Vagina (tissue), 2 donors: ENCODE measurements around the gene ZCCHC14. TPM values are rescaled to one million over a fixed set of nuclear protein-coding genes. Genes with fewer than 3 reads are reported as not detected.

ENCODE experiments used
- DNase-seq, 2 donors: peaks; one replicate each; pipeline ENCODE4 v3.0.0-alpha.2; 2017; ENCODE audit errors: extremely low spot score in 2 of 2
- H3K27ac ChIP-seq: fragments of 200-600 bp; sonication (generic); one replicate; pipeline ENCODE4 v1.5.1; 2019
- H3K27me3 ChIP-seq: fragments of 200-600 bp; sonication (generic); one replicate; pipeline ENCODE4 v1.5.1; 2019
- H3K36me3 ChIP-seq, 2 donors: fragments of 200-600 bp; sonication (generic); one replicate each; pipeline ENCODE4 v1.5.1; 2017 to 2019
- H3K4me1 ChIP-seq: fragments of 200-600 bp; sonication (generic); one replicate; pipeline ENCODE4 v1.5.1; 2019
- H3K4me3 ChIP-seq, 2 donors: fragments of 200-600 bp; sonication (generic); 1 replicate in 1 of 2; 2 replicates in 1 of 2; pipeline ENCODE4 v1.5.1; 2016 to 2019
- H3K9me3 ChIP-seq: fragments of 200-600 bp; sonication (generic); one replicate; pipeline ENCODE4 v1.5.1; 2019
- CTCF ChIP-seq, 3 experiments: fragments of 450-650 bp in 2 of 3; fragments of 200-600 bp in 1 of 3; sonication (generic) in 1 of 3; IDR thresholded peaks; one replicate each; pipeline ENCODE4 v1.5.1; 2017 to 2019; ENCODE audit warnings: antibody characterized with exemption in 3 of 3, mild to moderate bottlenecking in 2 of 3, moderate library complexity in 2 of 3
- POLR2A ChIP-seq, 2 donors: fragments of 450-650 bp; IDR thresholded peaks; one replicate each; pipeline ENCODE4 v1.6.1; 2017; ENCODE audit warnings: antibody characterized with exemption in 2 of 2, mild to moderate bottlenecking in 2 of 2, moderate library complexity in 2 of 2
- POLR2AphosphoS5 ChIP-seq, 2 donors: sonication (generic); formaldehyde crosslinking; IDR thresholded peaks; one replicate each; pipeline ENCODE4 v1.9.0; 2017; ENCODE audit warnings: antibody characterized with exemption in 2 of 2, mild to moderate bottlenecking in 2 of 2, low read depth in 1 of 2; ENCODE audit not compliant: insufficient read depth in 1 of 2
- intact Hi-C: fragments of 100-400 bp; cut with DNase I; formaldehyde crosslinking; loops from one replicate; pipeline ENCODE4 v1.15.1; 2023
- total RNA-seq: library from RNA; depleted of rRNA; stranded (reverse); fragments of >200 nt; gene quantifications from one replicate; pipeline ENCODE4 v1.2.3, GENCODE V29; 2016

The ZCCHC14 gene
- total RNA-seq, 1 donor from 2014 or later, result 74.2 TPM

- Histone ChIP-seq H3K4me3 (no peak overlapping the region), H3K9me3 (no peaks in the 10 kb centered on the region), H3K27me3 (no peaks in the 10 kb centered on the region), H3K27ac (no peak overlapping the region), H3K36me3 (no peaks in the 10 kb centered on the region), H3K4me1 (peaks cover 69% of the 10 kb centered on the region)
- intact Hi-C loops, result no loop called here
- no peak for DNase-seq
- TF ChIP-seq CTCF (IDR thresholded peaks at IDR 0.05) (no peak), POLR2AphosphoS5 (IDR thresholded peaks at IDR 0.05; ENCODE audit: insufficient read depth in 1 of 2, low read depth in 1 of 2) (no peak), POLR2A (IDR thresholded peaks at IDR 0.05) (no peak)
Observed at GRCh38 chr16:87369796-87370719, 122.8 kb downstream of the ZCCHC14 start.

DNA sequence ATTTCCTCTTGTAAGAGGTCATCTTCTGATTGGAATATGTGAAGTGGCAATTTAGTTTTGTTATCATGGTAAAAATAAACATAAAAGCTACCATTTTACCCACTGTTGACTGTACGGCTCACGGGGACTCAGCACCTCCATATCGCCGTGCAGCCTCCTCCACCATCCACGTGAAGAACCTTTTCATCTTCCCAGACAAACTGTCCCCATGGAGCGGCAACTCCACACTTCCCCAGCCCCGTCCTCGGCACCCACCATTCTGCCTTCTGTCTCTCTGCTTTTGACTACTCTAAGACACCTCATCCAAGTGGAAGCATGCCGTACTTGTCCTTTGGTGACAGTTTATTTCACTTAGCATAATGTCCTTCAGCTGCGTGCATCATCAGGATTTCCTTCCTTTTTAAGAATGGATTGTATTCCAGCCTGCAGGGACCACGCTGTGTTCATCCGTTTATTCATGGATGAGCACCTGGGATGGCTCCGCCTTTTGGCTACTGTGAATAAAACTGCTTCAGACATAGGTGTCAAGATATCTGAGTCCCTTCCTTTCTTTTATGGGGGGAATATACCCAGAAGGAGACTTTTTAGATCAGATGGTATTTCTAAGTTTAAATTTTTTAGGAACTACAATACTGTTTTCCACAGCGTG lies 123.6 kb downstream of the ZCCHC14 start:
- Histone ChIP-seq H3K9me3 (no peaks in the 10 kb centered on the region), H3K27me3 (no peaks in the 10 kb centered on the region), H3K4me3 (no peak overlapping the region), H3K36me3 (no peaks in the 10 kb centered on the region), H3K4me1 (peaks cover 71% of the 10 kb centered on the region), H3K27ac (no peak overlapping the region)
- TF ChIP-seq POLR2AphosphoS5 (IDR thresholded peaks at IDR 0.05; ENCODE audit: insufficient read depth in 1 of 2, low read depth in 1 of 2) (no peak), POLR2A (IDR thresholded peaks at IDR 0.05) (no peak), CTCF (IDR thresholded peaks at IDR 0.05) (no peak)
- intact Hi-C loops, result no loop called here
- no peak for DNase-seq

GRCh38 chr16:87368029-87368770 lies 124.6 kb downstream of the ZCCHC14 start:
- H3K4me1 ChIP-seq, result peaks cover 78% of the 10 kb centered on the region
- H3K4me3 ChIP-seq, result no peak overlapping the region
- DNase-seq, result no peak
- TF ChIP-seq POLR2A (IDR thresholded peaks at IDR 0.05) (no peak), POLR2AphosphoS5 (IDR thresholded peaks at IDR 0.05; ENCODE audit: insufficient read depth in 1 of 2, low read depth in 1 of 2) (peak in 1 of 2 donors; percentile 55)
- intact Hi-C loops, result no loop called here
- no peaks in the 10 kb centered on the region for H3K36me3 ChIP-seq
- H3K9me3 ChIP-seq, result no peaks in the 10 kb centered on the region
- H3K27ac ChIP-seq, result no peak overlapping the region
- H3K27me3 ChIP-seq, result no peaks in the 10 kb centered on the region

GRCh38 chr16:87367529-87367928 lies 125.3 kb downstream of the ZCCHC14 start:
- H3K36me3 ChIP-seq, result no peaks in the 10 kb centered on the region
- H3K27ac ChIP-seq, result no peak overlapping the region
- no peak for DNase-seq
- no peaks in the 10 kb centered on the region for H3K9me3 ChIP-seq
- intact Hi-C loops, result no loop called here
- no peak overlapping the region for H3K4me3 ChIP-seq
- peaks cover 83% of the 10 kb centered on the region for H3K4me1 ChIP-seq
- TF ChIP-seq POLR2A (IDR thresholded peaks at IDR 0.05) (no peak), POLR2AphosphoS5 (IDR thresholded peaks at IDR 0.05; ENCODE audit: insufficient read depth in 1 of 2, low read depth in 1 of 2) (no peak), CTCF (IDR thresholded peaks at IDR 0.05) (no peak)
- no peaks in the 10 kb centered on the region for H3K27me3 ChIP-seq

DNA sequence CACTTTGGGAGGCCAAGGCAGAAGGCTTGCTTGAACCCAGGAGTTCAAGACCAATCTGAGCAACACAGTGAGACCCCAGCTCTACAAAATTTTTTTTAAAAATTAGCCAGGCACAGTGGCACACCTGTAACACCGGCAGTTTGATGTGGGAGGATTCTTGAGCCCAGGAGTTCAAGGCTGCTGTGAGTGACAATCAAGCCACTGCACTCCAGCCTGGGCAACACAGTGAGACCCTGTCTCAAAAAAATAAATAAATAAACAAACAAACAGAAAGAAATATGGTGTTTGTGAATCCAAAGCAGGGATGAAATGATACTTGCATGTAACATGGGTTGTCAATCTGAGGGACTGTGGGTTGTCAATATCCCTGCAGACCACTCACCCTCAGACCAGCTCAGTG lies 125.9 kb downstream of the ZCCHC14 start:
- H3K27me3 ChIP-seq, result no peaks in the 10 kb centered on the region
- no peaks in the 10 kb centered on the region for H3K9me3 ChIP-seq
- intact Hi-C loops, result no loop called here
- peaks cover 80% of the 10 kb centered on the region for H3K4me1 ChIP-seq
- no peak overlapping the region for H3K27ac ChIP-seq
- no peak for DNase-seq
- no peak for TF ChIP-seq POLR2A (IDR thresholded peaks at IDR 0.05)
- TF ChIP-seq POLR2AphosphoS5 (IDR thresholded peaks at IDR 0.05; ENCODE audit: insufficient read depth in 1 of 2, low read depth in 1 of 2), result no peak
- no peaks in the 10 kb centered on the region for H3K36me3 ChIP-seq
- no peak overlapping the region for H3K4me3 ChIP-seq
